Measurements from ENCODE around the gene EVI2A.

GRCh38 chr17:31321966-31322365 is 544 bp upstream of the EVI2A start:
- no peak for TF ChIP-seq CTCF (IDR thresholded peaks at IDR 0.05; ENCODE audit: insufficient read depth, low read length, poor library complexity, severe bottlenecking)
- no peak for TF ChIP-seq EZH2phosphoT487 (conservative IDR thresholded peaks at IDR 0.05; ENCODE audit: low read length)

All from SU-DHL-6 (cell line).